ENCODE results near the gene CMPK1. TPM values are rescaled to one million over a fixed set of nuclear protein-coding genes. Genes with fewer than 3 reads are reported as not detected.
A peak's percentile ranks its signal among the peaks of the same experiment; 100 is the strongest.

The CMPK1 gene
- total RNA-seq, 1 donor from 2014 or later = 105 TPM

- H3K27me3 Mint-ChIP-seq (ENCODE audit: unreplicated experiment) = no peaks in the 10 kb centered on the region
- peaks cover 24% of the 10 kb centered on the region for H3K36me3 Mint-ChIP-seq (ENCODE audit: unreplicated experiment)
- TF ChIP-seq CTCF (IDR thresholded peaks at IDR 0.05) = no peak
- H3K4me3 Mint-ChIP-seq (ENCODE audit: unreplicated experiment) = no peak overlapping the region
- peaks cover 7% of the 10 kb centered on the region for H3K4me1 Mint-ChIP-seq (ENCODE audit: unreplicated experiment)
- no peaks in the 10 kb centered on the region for H3K9me3 Mint-ChIP-seq (ENCODE audit: unreplicated experiment)
- H3K27ac Mint-ChIP-seq (ENCODE audit: unreplicated experiment) = no peak overlapping the region
- no peak for DNase-seq (ENCODE audit: extremely low spot score, unreplicated experiment)
Observed at GRCh38 chr1:47384083-47384482, 50.5 kb downstream of the CMPK1 start.

- no peak overlapping the region for H3K27ac Mint-ChIP-seq (ENCODE audit: unreplicated experiment)
- H3K4me3 Mint-ChIP-seq (ENCODE audit: unreplicated experiment) = no peak overlapping the region
- H3K9me3 Mint-ChIP-seq (ENCODE audit: unreplicated experiment) = no peaks in the 10 kb centered on the region
- no peak for DNase-seq (ENCODE audit: extremely low spot score, unreplicated experiment)
- H3K36me3 Mint-ChIP-seq (ENCODE audit: unreplicated experiment) = peaks cover 17% of the 10 kb centered on the region
- no peaks in the 10 kb centered on the region for H3K27me3 Mint-ChIP-seq (ENCODE audit: unreplicated experiment)
- TF ChIP-seq CTCF (IDR thresholded peaks at IDR 0.05) = no peak
- no peaks in the 10 kb centered on the region for H3K4me1 Mint-ChIP-seq (ENCODE audit: unreplicated experiment)
Observed at GRCh38 chr1:47385020-47385419, 51.4 kb downstream of the CMPK1 start.

GRCh38 chr1:47386268-47386667 is 52.7 kb downstream of the CMPK1 start:
- Mint-ChIP-seq H3K9me3 (ENCODE audit: unreplicated experiment) (no peaks in the 10 kb centered on the region), H3K4me1 (ENCODE audit: unreplicated experiment) (no peaks in the 10 kb centered on the region), H3K4me3 (ENCODE audit: unreplicated experiment) (no peak overlapping the region), H3K27me3 (ENCODE audit: unreplicated experiment) (no peaks in the 10 kb centered on the region), H3K27ac (ENCODE audit: unreplicated experiment) (no peak overlapping the region), H3K36me3 (ENCODE audit: unreplicated experiment) (peaks cover 17% of the 10 kb centered on the region)
- no peak for TF ChIP-seq CTCF (IDR thresholded peaks at IDR 0.05)
- no peak for DNase-seq (ENCODE audit: extremely low spot score, unreplicated experiment)

- no peaks in the 10 kb centered on the region for H3K9me3 Mint-ChIP-seq (ENCODE audit: unreplicated experiment)
- H3K4me3 Mint-ChIP-seq (ENCODE audit: unreplicated experiment) = no peak overlapping the region
- no peak for DNase-seq (ENCODE audit: extremely low spot score, unreplicated experiment)
- H3K27me3 Mint-ChIP-seq (ENCODE audit: unreplicated experiment) = no peaks in the 10 kb centered on the region
- H3K4me1 Mint-ChIP-seq (ENCODE audit: unreplicated experiment) = no peaks in the 10 kb centered on the region
- H3K27ac Mint-ChIP-seq (ENCODE audit: unreplicated experiment) = no peak overlapping the region
- peaks cover 6% of the 10 kb centered on the region for H3K36me3 Mint-ChIP-seq (ENCODE audit: unreplicated experiment)
- TF ChIP-seq CTCF (IDR thresholded peaks at IDR 0.05) = no peak
Observed at GRCh38 chr1:47388030-47388890, 54.7 kb downstream of the CMPK1 start.

GRCh38 chr1:47388891-47389238 is 55.3 kb downstream of the CMPK1 start:
- Mint-ChIP-seq H3K4me1 (ENCODE audit: unreplicated experiment) (no peaks in the 10 kb centered on the region), H3K4me3 (ENCODE audit: unreplicated experiment) (no peak overlapping the region), H3K36me3 (ENCODE audit: unreplicated experiment) (peaks cover 4% of the 10 kb centered on the region), H3K9me3 (ENCODE audit: unreplicated experiment) (no peaks in the 10 kb centered on the region), H3K27ac (ENCODE audit: unreplicated experiment) (no peak overlapping the region), H3K27me3 (ENCODE audit: unreplicated experiment) (no peaks in the 10 kb centered on the region)
- peak; percentile 90 for DNase-seq (ENCODE audit: extremely low spot score, unreplicated experiment)
- TF ChIP-seq CTCF (IDR thresholded peaks at IDR 0.05) = peak; percentile 91
